ENCODE measurements around the gene WHRN.

GRCh38 chr9:114464281-114465051, 40.8 kb downstream of the WHRN start:
- TF ChIP-seq CTCF (IDR thresholded peaks at IDR 0.05), result no peak
- no peak for TF ChIP-seq EP300 (IDR thresholded peaks at IDR 0.05)

All from tibial nerve (tissue), 4 donors.